EH (cell line): ENCODE measurements around the gene SETD4.
"Not testable (repeated sequence)": the region's sequence is repeated elsewhere in the genome, so short reads cannot be mapped to it uniquely, and the experiment has no call there.

Experiments
- DNase-seq: peaks from one replicate; pipeline ENCODE4 v3.0.0-alpha.2; 2015; ENCODE audit warnings: low read depth

SETD4 gene

DNA sequence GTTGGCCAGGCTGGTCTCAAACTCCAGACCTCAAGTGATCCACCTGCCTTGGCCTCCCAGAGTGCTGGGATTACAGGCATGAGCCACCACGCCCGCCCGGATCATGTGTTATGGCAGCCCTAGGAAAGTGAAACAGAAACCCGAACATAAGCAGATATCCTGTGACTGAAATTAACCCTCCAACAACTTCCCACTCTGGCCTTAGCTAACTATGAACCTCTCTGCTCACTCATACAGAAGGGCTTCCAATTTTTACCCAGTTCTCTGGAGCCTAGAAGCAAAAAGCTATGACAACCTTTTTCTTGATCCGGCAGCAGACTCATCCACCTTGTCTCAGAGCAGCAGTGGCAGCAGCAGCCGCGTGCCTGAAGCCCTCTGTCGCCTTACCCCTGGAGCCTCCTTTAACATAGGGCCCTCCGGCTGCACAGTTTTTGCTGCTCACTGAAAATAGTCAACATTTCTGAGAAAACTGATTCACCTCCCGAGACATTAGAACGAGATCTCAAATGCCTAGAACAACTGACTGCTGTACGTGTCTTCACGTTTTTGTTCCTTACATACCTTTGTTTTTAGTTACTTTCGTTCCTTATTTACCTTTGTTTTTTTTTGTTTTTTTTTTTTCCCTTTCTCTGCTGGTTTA, 18.8 kb upstream of the SETD4 start:
- DNase-seq: no peak

DNA sequence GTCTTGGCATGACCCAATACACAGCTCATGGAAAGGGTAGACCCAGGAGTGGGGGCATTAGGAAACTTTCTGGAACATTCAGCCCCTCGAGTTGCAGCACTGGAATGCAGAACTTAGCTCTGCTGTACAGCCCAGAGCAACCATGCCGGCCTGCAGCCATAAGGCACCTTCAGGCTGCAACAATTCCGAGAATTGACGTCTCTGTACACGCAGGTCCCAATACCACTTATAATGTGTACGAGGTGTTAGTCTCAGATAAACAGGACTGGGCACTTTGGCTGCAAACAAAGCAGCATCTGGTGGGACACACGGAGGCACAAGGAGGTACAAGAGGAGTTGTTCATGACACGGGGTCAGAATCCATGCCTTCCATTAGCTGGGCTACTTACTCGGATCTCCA, 17.4 kb upstream of the SETD4 start:
- DNase-seq: no peak

DNA sequence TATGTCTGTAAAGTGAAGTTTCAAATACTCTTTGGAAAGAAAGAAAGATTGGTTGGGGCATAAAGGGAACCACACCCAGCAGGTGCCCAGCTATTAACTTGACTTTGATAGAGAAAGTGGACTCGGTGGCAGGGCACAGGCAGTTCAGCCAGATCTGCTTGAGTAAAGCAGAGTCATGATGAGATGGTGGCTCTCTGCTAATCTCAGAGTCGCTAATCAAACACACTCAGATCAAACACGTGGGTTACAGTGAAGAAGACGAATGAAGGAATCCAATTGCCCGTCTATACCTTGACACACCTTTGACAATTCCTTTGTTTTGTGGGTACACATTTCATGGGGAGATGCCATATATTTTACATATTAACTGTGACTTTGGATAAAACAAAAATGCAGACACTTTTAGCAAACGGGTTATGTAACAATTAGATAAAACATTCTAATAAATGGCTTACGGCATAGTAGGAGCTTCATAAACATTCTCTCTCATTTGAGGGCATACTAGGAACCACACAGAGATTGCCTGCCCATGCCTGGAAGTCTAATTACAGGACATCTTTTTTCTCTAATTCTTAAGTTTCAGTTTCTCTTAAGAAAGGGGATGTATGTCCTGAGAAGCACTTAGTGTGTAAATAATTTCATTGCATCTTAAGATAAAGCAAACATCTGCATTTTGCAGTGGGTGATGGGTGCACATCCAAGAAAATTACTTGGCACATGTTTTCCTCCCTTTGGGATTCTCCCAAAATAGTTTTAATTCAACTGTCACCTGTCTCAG, 16.7 kb upstream of the SETD4 start:
- DNase-seq: no peak

DNA sequence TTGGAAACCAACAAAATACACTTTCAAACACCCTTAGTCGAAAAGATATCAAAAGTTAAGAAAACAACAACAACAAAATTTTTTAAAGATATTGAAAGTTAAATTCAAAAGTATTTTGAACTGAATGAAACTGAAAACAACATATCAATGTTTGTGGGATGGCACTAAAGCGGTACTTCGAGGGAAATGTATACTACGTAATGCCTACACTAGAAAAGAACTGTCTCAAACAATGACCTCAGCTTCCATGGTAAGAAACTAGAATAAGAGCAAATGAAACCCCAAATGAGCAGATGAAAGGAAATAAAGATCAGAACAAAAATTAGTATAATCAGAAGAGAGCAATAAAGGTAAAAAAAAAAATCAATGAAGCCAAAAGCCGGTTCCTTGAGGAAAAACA, 15.6 kb upstream of the SETD4 start:
- no peak for DNase-seq

DNA sequence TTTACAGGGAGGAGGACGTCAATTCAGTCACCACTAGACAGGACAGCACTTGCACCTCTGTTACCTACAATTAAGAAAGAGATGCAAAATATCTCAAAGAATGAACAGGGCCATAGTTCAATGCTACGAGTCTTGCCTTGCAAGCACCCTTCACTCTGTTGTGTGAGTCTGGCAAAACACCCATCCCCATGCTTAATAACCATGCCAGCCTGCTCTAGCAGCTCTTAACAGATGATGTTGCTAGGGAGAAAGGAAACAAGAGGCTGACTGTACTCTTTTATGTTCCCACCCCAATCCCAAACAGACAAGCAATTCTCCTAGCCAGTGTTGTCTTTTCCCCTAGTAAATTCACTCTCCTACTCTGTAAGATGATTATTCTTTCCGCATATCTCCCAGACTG, 14.8 kb upstream of the SETD4 start:
- no peak for DNase-seq

DNA sequence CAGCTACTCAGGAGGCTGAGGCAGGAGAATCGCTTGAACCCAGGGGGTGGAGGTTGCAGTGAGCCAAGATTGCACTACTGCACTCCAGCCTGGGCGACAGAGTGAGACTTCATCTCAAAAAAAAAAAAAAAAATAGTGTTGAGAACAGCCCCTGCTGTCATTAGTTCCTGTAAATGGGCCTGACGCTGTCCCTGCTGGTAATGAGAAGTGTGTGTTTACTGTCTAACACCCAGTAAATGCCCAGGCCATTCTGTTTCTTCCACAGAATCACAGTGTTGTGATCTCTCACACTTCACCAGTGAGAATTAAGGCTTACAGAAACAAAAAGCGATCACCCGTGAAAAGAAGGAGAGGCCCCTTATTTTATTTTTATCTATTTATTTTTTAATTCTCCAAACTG, 13.6 kb upstream of the SETD4 start:
- not testable (repeated sequence) for DNase-seq

DNA sequence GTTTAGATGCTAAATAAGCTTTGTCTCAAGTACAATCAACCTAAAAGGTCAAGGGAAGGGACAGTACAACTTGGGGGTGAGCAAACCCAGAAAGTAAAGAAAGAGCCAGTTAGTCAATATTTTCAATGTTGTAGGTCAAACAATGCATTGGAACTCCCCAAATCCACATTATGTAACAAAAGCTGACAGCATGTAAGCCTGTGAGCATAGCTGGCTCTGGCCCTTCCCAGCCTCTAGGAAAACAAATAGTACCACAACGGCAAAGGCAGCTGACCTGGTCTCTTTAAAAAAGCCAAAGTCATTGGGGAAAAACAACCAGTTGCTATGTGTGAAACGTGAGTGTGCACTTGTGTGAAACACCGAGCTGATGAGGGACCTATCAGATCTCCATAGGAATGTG, 12.9 kb upstream of the SETD4 start:
- DNase-seq: no peak

DNA sequence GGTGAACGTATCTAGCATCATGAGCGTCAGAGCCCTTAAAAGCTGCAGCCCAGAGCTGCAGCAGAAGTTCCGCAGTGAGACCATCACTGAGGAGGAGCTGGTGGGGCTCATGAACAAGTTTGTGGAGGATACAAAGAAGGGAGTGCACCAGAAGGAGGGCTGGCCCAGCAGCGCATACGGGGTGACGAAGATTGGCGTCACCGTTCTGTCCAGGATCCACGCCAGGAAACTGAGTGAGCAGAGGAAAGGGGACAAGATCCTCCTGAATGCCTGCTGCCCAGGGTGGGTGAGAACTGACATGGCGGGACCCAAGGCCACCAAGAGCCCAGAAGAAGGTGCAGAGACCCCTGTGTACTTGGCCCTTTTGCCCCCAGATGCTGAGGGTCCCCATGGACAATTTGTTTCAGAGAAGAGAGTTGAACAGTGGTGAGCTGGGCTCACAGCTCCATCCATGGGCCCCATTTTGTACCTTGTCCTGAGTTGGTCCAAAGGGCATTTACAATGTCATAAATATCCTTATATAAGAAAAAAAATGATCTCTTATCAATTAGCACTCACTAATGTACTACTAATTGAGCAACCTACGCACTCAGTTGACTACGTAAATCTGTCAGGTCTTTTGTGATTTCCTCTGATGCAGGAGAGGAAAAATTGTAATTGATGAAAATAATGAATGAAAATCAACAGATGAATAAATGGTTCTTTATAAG, 12.3 kb upstream of the SETD4 start:
- no peak for DNase-seq

DNA sequence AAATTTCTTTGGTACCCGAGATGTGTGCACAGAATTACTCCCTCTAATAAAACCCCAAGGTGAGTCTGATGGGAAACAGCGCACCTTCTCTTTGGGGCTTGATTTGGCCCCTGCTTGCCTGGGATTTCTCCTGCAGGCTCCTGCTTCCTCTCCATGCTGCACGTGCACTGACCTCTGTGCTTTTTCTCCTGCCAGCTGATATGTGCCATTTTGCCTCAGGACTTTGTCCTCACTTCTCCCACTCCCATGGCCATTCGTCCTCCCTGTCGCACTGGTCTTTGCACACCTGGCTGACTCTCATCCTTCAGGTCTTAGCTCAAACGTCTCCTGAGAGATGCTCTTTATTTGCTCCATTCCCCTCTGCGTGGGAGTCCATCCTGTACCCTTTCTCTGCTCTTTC, 10.7 kb upstream of the SETD4 start:
- DNase-seq: no peak

DNA sequence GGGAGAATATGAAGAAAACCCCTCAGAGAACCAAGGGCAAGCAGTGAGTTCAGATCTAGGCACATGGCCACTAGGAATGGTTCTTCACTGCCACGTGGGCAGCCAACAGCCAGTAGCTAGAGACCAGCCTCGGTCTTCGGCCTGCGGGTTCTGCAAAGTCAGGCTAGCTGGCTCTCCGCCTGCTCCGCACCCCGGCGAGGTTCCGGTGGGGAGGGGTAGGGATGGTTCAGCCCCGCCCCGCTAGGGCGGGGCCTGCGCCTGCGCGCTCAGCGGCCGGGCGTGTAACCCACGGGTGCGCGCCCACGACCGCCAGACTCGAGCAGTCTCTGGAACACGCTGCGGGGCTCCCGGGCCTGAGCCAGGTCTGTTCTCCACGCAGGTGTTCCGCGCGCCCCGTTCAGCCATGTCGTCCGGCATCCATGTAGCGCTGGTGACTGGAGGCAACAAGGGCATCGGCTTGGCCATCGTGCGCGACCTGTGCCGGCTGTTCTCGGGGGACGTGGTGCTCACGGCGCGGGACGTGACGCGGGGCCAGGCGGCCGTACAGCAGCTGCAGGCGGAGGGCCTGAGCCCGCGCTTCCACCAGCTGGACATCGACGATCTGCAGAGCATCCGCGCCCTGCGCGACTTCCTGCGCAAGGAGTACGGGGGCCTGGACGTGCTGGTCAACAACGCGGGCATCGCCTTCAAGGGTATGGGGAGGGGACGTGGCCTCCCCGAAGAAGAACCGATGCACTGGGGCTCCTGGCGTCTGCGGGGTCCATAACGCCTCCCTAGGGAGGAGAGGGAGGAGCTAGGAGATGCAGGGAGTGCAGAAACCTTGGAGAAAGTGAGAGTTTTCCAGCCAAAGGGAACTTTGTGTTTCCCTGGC, 9.6 kb upstream of the SETD4 start, which contains the start of gene CBR1:
CBR1 (plus strand) TSS at position 312 of the 871 bp plus-strand sequence; CDS start at position 404, 92 bp downstream.
- peak; percentile 95 for DNase-seq

DNA sequence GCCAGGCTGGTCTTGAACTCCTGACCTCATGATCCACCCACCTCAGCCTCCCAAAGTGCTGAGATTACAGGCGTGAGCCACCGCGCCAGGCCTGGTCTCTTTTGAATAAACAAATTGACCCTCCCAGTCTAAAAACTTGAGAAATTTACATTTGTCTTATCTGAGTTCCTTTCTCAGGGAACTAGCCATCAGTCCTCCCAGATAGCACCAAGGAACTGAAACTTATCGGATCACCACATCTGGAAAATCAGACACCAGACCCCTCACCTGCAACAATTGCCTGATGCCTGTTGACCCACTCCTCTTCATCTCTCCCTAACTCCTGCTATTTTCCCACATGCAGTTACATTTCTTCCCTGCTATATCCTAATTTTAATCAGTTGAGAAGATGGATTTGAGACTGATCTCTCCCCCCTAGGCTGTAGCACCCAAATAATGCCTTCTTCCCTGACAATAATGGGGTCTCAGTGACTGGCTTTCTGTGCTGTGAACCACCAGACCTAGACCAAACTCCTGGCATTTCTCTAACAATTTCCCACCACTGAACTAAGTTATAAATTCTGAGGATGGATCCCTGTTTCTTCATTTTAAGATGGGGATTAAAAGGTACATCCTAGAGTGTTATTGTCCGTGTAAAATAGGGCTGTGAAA, 8.5 kb upstream of the SETD4 start:
- no peak for DNase-seq

DNA sequence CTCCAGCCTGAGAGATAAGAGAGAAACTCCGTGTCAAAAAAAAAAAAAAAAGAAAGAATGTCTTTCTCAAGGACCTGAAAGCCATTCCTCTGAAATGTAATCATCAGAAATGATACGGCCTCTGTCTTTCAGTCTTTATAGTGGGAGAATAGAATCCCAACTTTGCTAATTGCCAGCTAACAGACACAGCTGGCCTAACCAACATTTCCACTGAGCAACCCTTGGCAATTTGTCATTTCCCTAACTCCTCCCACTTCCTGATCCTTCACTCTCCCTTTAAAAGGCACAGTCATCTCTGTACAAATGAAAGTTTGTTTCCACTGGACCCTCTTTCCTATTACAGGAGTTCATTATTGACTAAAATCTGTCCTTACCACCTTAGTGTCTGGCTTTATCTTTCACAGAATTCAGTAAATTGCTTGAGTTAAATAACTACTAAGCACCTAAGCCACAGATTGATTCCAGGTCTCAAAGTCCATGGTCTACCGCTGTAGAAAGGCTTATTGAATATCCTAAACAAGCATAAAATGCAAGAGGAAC, 5.2 kb upstream of the SETD4 start:
- peak; percentile 77 for DNase-seq

DNA sequence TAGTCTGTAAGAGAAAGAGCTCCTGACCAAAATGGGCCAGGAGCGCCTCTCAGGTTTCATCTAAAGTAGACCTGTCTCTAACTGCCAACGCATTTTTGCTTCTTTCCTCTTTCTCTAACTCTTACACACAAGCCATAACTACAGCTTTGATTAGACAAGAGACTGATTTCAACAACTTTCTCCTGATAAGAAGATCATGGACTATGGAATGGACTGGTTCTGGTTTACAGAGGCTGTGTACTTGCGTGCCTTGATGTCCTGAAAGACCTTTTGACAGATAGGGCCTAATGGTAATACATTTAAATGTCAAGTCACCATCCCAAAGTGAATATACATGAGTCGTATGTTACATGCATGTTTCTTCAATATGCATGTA, 3.7 kb upstream of the SETD4 start:
- DNase-seq: no peak

DNA sequence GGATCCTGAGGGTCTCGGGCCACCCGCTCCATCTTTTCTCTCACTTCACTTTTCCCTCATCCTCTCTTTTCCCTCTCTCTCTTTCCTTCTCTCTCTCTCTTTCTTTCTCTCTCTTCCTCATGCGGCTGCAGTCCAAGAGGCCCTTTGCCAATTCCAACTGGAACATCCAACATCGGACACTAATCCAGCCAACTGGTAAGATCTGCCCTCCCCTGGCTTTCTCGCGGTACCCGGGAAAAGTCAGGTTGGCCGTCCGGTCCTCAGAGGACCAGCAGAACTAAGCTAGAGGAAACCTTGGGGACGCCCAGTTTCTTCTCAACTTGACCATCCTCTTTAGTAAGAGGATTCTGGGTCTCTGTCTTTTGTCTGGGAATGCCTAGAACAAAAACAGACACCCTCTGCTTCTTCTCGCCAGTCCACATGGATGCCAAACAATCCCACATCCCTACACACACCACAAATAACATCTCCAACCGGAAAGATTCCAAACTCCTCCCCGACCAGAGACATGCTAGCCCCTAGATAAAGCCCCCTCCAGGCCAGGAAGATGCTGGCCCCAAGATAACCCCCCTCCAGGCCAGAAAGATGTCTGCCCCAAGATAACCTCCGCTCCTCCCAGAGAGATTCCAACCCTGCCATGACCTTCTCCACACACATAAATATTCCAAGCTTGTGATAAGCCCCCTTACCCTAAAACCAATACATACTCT, 3.2 kb upstream of the SETD4 start:
- DNase-seq: no peak

DNA sequence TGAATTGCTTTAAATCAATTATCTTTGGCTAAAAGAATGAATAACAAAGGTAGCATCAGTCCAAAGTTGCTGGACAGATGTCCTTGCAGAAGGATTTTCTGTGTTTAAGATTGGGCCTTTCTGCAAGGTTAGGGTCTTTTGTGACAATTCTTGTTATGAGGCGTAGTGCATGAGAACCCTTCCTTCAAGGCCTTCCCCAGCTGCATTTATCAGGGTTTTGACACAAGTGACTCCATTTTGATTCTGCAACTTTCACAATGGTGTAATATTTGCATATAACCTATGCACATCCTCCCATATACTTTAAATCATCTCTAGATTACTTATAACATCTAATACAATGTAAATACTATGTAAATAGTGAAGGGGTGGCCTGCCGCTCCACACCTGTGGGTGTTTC, 1.1 kb upstream of the SETD4 start:
- no peak for DNase-seq

DNA sequence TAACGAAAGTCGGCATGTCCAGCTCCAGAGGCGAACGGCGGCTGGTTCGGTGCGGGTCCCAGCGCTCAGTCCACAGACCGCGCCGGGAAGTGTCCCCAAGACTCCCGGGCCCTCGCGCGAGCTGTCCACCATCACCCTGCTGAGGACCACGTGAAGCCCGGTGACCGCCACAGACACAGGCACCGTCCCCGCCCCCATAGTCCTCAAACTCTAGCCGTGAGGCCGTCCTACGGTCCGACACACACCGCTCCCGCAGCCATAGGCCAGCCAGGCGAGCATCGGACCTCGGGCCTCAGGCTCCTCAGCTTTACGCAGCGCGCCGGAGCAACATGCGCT, 535 bp downstream of the SETD4 start:
- no peak for DNase-seq

DNA sequence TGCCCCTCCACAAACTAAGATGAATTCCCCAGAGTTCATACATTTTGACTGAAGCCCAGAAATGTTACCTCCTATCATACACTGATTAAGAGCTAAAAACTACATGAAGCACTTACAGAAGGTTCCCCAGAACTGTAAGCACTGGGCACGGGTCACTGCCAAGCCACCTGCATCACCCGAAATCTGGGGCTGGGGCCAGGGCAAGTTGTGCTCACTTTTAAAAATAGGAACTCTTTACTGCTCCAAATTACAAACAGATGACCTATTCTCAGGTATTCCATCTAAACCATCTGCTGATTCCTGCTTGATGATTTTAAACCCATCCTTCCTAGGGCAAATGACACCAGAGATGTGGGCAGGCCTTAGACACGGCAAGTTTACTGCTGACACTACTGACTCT, 4.8 kb downstream of the SETD4 start:
- DNase-seq: no peak

DNA sequence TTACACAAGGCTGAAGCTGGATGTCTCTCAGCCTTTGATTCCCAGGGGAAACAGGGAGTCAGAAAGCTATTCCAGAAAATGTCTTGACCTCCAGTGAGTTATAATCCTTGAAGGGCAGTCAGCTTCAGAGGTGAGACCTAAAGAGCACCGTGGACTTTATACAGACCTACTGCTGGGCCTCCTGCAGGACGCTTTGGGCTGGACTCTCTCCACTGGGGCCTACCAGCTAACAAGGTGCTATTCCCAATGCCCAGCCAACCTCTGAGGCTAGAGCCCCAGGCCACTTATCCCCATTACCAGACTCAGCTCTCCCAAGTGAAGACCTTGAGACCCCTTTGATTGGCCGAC, 6.6 kb downstream of the SETD4 start:
- no peak for DNase-seq

DNA sequence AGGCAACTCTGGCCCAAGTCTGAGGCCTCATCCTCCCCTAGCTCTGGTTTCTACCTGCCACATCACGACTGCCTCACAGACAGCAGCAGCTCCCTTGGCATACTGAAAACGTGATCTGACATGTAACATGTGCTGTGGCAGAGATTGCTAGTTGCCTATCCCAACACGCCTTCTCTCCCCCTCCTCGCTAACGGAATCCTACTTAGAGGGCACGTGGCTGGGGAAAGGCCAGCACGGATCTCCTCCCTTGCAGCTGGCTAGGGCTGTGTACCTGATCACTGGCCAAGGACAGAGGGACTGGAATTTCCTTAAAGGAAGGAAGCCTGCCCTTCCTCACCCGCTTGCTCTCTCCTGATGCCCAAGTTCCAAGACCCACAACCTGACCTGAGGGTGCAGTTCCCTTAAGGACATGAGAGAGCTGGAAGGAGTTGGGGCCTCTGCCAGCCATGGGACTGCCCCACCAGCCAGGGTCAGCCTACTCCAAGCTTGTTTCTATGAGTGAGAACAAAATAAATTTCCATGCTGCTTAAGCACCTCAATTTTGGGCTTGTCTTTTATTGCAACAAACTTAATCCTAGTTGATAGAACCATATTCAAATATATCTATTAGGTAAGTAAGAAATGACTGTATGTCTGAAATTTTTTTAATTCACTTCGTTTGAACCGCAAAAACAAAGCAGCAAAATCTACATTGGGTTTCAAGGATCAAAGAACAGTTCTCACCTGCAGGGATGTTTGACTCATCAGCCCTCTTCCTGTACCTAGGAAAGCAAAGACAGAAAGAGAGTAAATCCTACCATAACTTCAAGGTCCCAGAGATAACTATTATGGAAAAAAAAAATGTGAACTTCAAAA, 7.2 kb downstream of the SETD4 start:
- DNase-seq: no peak

DNA sequence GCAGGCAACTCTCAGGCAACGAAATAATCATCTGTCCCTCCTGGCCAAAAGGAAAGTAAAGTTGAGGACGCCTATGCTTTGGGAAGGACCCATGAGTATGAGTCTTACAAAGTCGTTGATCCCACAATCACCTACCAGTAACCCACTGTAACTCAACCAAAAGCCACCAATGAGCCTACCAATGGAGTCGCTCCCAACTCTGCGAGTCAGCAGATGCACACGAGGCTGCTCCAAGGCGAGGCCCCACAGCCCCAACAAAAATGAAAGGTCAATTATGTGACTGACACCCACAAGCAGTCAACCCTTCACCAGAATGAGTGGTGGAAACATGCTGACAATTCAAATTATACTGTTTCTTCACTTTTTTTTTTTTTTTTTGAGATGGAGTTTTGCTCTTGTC, 12.0 kb downstream of the SETD4 start:
- DNase-seq: no peak
